Nucleus accumbens (tissue), 56 donors: ENCODE data around the gene ADAM8.

Experiments used
- DNase-seq, 56 donors: peaks; one replicate each; lab custom pipeline; 2025; lab: John Stamatoyannopoulos, UW

Gene ADAM8

DNA sequence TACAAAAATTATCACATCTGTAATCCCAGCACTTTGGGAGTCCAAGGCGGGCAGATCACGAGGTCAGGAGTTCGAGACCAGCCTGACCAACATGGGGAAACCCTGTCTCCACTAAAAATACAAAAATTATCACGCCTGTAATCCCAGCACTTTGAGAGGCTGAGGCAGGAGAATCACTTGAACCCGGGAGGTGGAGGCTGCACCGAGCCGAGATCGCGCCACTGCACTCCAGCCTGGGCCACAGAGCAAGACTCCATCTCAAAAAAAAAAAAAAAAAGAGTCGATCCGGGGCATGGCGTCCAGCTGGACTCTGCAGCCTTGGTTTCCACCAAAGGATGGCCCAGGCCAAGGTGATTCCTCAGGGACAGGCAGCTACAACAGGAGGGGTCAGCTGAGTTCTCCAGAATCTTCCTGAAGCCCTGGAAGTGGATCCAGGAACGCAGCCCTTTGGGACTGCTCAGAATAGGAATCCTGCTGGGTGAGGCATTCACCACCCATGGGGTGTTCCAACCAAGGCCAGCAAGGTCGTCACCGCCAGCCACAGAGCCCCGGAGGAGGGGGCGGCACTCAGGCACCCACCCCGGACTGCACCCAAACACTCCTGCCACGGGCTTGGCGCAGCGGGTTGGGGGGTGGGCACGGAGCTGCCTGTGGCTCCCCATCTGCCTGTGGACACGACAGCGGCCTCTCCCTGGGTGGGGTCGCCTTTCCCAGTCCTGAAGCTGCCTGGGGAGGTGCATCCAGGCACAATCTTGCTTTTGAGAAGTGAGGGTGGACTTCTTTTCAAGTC lies 58.7 kb downstream of the ADAM8 start:
- no peak for DNase-seq

DNA sequence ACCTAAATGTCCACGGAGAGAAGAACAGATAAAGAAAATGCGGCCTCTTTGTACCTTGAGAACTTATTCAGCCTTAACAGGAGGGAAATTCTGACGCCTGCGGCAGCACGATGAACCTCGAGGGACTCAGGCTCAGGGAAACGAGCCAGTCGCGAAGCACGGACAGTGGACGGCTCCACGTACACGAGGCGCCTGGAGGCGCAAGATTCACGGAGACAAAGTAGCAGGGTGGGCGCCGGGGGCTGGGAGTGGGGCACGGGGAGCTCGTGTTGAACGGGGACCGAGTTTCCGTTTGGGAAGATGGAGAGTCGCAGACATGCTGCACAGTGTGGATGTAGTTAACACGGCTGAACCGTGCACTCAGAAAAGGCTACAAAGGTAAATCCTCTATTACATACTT lies 59.9 kb downstream of the ADAM8 start:
- no peak for DNase-seq

DNA sequence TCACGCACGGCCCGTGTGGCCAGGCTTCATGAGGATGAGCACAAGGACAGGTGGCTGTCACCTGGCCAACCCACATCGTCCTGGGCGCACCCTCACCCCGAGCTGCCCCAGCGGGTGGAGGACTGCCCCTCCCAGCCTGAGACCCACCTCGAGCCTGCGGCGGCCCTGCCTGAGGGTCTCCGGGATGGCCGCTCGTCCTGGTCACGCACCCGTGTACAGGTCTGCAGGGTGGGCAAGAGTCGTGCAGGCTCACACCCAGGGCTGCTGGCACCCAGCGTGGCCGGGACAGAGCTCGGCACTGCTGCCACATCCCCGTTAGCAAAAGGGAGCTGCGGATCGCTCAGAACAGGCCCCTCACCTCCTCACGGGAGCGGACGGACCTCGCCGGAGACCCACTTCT lies 61.1 kb downstream of the ADAM8 start:
- no peak for DNase-seq

DNA sequence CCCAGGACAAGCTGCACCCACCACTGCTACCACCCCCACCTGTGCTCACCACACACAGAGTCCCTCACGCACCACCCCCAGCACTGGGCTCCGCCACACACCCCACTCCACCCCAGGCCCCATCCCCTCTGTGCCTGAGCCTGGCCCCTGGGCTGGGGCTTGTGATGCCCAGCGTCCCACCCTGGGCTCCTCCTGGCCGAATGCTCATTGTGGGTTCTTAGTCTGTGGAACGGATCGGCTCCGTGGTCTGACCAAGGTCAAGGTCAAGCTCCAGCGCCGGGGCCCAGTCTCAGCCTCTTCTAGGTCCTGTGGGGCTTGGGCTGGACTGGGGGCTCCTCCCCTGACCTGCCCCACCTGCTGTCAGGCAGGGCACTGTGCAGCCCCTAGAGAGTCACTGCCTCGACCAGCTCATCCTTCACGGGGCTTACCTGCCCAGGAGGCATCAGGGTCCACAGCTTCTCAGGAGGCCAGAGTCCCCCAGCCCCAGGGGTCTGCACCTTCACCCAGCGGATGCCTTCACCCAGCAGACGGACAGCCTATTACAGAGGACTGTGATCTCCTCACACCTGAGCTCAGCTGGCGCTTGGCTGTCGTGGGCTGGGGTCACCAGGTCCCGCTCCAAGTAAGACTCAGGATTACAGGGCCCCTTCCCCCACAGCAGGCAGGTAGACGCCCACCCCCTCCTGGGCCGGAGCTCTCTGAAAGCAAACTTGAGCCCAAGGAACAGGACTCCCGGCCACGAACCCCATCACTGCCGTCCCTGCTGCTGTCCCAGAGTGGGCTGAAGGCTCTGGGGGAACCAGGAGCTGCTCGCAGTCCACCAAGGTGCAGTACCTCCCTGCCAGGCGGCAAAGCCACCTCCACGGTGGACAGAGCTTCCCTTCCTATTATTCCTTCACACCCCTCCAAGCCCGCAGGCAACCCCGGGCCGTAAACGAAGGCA lies 61.9 kb downstream of the ADAM8 start:
- DNase-seq: no peak

DNA sequence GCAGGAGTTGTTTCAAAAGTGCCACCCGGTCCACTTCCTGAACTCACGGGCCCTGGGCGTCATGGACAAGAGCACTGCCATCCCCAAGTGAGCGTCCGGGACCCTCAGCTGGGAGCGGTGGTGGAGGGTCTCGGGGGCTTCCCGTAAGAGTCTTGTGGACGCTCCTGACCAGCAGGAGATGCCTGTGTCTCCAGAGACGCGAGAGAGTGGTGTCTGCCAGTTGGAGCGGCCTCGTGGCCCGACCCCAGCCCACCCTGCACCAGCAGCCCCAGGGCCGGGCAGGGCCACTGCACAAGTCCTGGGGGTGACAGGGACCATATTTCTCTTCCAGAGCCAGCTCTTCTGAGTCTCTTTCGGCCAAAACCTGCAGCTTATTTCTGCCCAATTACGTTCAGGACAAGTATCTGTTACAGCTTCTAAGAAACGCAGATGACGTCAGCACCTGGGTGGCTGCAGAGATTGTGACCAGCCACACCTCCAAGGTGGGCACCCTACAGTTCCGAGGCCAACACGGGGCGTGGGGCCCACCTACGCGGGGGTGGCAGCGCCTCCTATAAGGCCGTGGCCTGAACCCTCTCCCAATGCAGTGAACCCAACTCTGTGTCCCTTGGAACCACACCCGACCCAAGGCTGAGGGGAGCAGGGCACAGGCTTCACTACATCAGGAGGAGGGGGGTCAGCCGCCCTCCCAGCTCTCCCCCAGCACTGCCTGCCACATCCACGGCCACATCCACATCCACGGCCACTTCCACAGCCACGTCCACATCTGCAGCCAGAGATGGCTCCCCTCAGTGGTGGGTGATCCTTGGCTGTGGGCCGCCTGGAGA lies 62.8 kb downstream of the ADAM8 start:
- DNase-seq: no peak

DNA sequence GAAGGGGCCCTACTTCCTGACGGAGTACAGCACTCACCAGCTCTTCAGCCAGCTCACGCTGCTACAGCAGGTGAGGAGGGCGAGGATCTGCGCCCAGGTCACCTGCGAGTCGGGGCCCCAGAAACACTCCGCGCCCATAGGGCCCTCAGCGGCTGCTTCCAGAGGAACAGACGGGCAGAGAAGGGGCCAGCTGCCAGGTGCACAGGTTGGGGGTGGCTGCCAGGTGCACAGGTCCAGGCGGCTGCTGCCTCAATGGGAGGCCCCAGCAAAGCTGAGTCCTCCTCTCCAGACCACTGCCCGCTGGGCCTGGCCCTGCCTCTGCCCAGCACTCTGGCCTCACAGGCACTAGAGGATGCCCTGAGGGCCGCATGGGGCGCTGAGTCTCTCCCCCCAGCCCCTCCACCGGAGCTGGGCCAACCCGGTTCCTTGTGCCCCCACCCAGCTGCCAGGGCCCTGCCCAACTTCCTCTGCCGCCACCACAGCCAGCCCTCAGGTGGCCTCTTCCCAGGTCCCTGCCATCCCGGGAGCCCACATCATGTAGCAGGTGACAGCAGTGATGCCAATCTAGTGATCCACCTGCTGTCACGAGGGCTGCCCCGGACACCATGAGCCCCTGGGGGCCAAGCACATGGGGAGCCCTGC lies 63.7 kb downstream of the ADAM8 start:
- DNase-seq: no peak
